Measurements from ENCODE around the gene ZBTB20.

GRCh38 chr3:114856835-114857234, 290.3 kb downstream of the ZBTB20 start:
- TF ChIP-seq, protein P1, sequence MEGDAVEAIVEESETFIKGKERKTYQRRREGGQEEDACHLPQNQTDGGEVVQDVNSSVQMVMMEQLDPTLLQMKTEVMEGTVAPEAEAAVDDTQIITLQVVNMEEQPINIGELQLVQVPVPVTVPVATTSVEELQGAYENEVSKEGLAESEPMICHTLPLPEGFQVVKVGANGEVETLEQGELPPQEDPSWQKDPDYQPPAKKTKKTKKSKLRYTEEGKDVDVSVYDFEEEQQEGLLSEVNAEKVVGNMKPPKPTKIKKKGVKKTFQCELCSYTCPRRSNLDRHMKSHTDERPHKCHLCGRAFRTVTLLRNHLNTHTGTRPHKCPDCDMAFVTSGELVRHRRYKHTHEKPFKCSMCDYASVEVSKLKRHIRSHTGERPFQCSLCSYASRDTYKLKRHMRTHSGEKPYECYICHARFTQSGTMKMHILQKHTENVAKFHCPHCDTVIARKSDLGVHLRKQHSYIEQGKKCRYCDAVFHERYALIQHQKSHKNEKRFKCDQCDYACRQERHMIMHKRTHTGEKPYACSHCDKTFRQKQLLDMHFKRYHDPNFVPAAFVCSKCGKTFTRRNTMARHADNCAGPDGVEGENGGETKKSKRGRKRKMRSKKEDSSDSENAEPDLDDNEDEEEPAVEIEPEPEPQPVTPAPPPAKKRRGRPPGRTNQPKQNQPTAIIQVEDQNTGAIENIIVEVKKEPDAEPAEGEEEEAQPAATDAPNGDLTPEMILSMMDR (IDR thresholded peaks at IDR 0.05), result no peak
- TF ChIP-seq POLR2A (IDR thresholded peaks at IDR 0.05), result no peak
